ENCODE measurements around the gene EPHB2.

GRCh38 chr1:22847249-22847648 is 136.6 kb downstream of the EPHB2 start:
- TF ChIP-seq REST (IDR thresholded peaks at IDR 0.05; ENCODE audit: low read depth) (no peak), TCF12 (IDR thresholded peaks at IDR 0.05; ENCODE audit: low read depth) (no peak), YY1 (IDR thresholded peaks at IDR 0.05; ENCODE audit: low read depth) (no peak), TAF1 (IDR thresholded peaks at IDR 0.05; ENCODE audit: low read depth) (no peak), CEBPB (IDR thresholded peaks at IDR 0.05) (no peak), EP300 (IDR thresholded peaks at IDR 0.05; ENCODE audit: borderline replicate concordance) (no peak), CREB1 (IDR thresholded peaks at IDR 0.05; ENCODE audit: low read depth) (no peak), EGR1 (IDR thresholded peaks at IDR 0.05) (no peak), RAD21 (IDR thresholded peaks at IDR 0.05; ENCODE audit: low read depth) (no peak), MAX (IDR thresholded peaks at IDR 0.05) (no peak), TEAD4 (IDR thresholded peaks at IDR 0.05) (no peak)

Data from Ishikawa (cell line).